NCI-H1436 treated with DMSO at 0.1 percent for 48 hours (cell line): ENCODE results near the gene SCAMP5.

Experiments
- DNase-seq: peaks from one replicate; lab custom pipeline; 2025; lab: John Stamatoyannopoulos, UW

Gene SCAMP5, protein sequence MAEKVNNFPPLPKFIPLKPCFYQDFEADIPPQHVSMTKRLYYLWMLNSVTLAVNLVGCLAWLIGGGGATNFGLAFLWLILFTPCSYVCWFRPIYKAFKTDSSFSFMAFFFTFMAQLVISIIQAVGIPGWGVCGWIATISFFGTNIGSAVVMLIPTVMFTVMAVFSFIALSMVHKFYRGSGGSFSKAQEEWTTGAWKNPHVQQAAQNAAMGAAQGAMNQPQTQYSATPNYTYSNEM

DNA sequence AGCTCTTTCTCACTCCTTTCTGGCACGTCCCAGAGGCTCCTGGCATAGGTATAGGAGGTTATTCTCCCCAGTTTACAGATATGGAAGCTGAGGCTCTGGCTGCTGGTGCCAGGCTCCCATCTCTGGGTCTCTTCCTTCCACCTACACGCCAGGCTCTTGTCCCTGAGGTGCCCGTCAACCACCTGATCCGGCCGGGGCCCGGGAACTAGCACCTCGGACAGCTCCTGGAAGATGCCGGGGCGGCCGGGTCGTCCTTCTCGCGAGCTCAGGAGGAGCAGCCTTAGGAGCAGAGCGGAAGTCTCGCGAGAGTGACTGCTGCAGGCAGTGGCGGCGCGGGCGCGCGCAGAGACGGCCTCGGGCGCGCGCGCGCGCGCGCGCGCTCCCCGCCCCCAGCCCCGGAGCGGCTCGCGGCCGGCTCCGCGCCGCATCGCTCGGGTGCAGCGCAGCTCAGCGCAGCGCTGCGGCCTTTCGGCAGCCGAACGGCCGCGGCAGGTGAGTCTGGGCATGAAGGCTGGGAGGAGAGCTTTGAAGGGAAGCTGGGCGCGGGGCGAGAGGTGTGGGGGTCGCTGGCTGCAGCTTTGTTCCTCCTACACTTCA is at the start of gene SCAMP5:
Gene SCAMP5, plus strand, starts transcription at position 382 of the 597 bp plus-strand sequence. CDS start 16,277 bp downstream, outside the sequence.
- peak; percentile 75 for DNase-seq

DNA sequence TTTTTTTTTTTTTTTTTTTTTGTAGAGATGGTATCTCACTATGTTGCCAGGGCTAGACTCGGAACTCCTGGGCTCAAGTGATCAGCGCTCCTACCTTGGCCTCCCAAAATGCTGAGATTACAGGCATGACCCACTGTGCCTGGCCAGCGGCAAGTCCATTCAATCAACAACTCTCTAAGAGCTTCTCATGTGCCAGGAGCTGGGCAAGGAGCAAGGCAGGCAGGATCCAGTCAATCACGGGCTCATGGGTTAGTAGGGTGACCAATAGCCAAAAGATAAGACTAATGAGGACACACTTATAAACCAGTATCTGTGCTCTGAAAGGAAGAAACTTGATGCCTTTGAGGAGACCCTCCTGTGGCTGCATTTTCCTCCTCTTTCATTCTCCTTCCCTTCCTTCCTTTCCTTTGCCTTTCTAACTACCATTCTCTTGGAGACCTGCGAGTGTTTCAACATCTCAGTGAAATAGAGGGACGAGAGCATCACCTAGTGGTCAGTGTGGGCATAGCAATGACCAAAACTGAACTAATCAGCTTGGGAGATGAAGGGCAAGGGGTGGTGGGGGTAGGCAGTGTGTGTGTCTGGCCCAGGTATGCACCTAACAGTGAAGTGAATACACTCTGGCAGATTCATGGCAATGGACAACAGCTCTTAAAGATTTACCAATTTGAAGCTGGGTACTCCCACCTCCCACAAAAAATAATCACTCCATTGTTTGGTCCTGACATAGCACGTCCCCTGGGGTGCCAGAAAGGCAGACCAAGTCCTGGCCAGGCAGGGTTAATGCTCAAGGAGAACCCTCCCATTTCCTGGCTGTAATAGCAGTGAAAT is 45.1 kb upstream of the SCAMP5 start:
- peak; percentile 39 for DNase-seq

DNA sequence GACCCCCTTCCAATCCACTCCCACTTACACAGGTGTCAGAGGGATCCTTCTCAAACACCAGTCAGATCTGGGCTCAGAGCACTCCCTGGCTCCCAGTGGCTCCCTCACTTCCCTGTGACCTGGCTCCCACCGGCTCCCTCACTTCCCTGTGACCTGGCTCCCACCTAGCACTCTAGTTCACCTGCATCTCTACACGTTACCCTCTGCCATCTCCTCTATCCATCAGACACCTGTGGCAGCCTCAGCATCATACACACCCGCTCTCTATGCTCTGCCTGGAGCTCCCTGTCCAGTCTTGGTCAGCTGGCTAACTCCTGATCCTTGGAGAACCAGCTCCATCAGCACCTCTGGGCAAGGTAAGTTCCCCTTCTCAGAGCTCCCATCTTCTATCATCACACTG is 44.4 kb upstream of the SCAMP5 start:
- DNase-seq, result no peak

DNA sequence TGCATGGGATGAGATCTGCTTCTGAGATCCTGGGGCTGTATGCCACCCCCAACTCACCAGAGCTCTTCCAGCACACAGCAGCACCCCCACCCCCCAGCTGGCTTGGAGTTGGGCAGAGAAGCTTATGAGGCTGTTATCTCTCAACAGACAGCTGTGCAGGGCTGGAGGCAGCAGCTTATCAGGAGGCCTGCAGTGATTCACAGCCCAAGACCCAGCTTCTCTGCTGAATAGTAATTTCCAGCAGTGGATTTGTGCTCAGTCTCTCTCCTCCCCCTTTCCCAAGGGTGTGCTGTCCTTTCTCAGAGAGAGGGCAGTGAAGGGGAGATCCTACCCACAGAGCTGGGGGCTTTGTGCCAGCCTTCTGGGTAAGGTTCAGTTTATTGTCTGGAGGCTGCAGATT is 40.8 kb upstream of the SCAMP5 start:
- no peak for DNase-seq

DNA sequence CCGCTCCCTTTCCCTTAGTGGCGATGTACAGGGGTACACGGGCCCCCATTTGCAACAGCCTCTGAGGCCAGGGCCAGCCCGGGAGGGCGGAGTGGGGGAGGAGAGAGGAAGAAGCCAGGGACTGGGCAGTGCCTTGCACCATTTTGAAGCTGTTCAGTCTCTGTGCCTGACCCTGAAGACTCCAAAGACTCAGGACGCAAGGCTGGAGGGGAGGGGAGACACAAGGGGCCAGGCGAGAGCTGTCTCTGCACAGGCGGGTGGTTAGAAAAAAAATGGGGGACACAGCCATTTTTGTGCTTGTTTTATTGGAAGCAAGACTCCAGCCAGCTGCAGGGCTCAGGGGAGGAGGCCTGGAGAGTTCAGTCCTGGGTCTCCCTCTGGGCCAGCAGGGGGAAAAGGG is 40.3 kb upstream of the SCAMP5 start:
- no peak for DNase-seq

DNA sequence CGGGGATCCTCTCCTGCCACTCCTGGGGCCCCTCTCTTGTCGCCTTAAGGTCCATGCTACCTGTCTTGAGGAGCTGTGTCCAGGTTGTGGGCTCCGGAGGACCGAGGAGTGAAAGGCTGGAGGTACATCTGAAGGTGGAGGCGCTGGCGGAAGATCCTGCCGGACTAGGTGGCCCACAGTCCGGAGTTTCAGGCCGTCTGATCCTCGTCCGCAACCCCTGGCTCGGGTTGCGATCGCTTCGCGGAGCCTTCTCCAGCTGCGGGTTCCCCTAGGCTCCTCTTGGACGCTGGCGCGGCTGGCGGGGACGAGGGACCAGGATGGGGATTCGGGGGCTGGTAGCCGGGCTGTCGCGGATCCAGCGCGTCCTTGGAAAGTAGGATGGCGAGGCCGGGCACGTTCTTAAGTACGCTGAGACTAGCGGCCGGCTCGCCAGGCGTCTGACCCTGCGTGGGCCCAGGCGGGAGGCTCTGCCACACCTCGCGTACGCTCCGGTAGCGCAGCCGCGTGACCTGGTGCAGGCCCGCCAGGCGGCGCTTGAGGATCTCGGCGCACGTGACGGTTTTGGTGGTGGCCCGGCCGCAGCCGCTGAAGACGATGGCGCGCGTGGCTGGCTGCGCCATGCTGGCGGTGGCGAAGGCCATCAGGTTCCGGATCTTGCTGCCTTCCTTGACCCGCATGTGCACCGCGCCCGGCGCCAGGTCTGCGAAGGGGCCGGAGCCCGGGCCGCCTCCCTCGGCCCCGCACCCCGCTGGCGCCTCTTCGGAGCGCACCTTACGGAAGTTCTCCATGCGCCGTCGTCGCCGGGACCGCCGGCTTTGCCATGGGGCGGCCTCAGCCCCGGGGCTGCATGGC is 39.3 kb upstream of the SCAMP5 start:
- DNase-seq, result no peak

DNA sequence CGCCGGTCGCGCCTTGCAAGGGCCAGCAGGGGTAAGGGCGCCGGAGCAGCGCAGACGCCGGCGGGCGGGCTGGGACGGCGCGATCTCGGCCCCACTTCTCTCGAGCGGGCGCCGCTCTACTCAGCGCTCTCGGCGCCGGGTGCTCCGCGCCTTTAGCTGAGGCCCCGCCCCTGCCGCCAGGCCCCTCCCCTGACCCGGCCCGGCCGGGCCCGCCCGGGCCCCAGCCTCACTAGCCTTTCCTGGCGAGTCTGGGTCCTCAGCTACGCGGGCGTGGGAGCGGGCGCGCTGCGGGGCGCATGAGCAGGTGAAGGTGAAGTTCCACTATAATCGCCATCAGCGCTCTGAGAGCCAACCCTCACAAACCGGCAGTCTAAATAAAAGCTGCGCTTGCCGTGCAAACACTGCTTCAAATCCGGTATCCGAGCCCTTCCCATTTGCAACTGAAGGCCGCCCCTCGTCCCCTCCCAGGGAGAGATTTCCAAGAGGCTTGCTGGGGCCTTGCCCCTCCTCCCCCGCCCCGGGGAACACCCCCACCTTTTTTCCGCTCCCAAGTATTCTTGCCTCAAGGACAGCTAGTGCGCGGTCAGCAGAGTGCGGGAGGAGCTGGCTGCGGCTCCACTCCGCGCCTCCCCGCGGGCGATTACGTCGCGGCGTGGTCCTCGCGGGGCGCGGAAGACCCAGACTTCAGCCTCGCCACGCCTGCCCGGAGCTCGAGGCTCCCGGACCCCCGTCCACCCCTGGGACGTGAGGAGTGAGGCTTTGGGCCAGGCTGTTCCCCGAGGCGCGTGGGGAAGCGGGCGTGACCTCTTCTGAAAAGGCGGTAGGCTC is 38.5 kb upstream of the SCAMP5 start, which contains the start of gene RPP25:
Gene RPP25, minus strand, starts transcription at position 125 of the 828 bp plus-strand sequence. CDS start 189 bp downstream, outside the sequence.
- DNase-seq, result no peak

DNA sequence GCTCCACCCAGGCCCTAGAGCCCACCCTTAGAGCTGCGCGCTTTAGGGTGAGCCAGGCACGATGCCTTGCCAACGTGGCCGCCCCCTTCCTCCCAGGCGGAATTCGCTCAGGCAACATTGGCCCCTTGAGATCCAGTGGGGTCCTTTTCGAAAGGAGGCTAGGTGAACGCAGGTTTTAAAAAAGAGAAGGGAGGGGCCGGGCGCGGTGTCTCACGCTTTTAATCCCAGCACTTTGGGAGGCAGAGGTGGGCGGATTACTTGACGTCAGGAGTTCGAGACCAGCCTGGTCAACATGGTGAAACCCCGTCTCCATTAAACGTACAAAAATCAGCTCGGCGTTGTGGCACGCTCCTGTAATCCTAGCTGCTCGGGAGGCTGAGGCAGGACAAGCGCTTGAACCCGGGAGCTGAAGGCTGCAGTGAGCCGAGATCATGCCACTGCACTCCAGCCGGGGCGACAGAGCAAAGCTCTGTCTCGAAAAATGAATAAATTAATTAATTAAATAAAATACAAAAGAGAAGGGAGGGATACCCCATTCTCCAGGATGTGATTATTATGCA is 37.8 kb upstream of the SCAMP5 start:
- DNase-seq, result no peak

DNA sequence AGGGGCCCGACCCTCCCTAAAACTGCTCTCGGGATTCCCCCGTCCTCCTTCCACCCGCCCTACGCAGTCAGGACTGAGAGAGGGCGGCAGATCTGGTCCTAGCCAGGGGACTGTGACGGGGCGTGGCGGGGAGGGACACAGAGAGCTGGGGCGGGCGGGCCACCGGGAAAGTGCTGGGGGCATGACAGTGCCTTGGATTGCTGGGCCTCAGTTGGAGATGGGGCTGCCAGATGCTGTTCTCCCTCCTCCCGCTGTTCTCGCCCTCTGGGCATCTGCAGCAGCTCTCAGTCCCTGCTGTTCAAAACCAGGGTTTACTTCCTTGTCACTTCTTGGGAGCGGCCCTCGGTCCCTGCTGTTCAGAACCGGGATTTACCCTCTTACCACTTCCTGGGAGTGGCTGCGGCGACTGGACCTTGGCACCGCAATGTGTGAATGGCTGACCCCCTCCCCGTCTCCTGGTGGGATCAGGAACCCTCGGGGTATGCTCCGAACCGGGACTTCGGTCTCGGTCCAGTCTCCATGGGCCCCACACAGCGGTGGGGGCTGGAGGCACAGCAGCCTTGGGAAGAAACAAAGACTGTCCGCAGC is 36.9 kb upstream of the SCAMP5 start:
- DNase-seq, result no peak

DNA sequence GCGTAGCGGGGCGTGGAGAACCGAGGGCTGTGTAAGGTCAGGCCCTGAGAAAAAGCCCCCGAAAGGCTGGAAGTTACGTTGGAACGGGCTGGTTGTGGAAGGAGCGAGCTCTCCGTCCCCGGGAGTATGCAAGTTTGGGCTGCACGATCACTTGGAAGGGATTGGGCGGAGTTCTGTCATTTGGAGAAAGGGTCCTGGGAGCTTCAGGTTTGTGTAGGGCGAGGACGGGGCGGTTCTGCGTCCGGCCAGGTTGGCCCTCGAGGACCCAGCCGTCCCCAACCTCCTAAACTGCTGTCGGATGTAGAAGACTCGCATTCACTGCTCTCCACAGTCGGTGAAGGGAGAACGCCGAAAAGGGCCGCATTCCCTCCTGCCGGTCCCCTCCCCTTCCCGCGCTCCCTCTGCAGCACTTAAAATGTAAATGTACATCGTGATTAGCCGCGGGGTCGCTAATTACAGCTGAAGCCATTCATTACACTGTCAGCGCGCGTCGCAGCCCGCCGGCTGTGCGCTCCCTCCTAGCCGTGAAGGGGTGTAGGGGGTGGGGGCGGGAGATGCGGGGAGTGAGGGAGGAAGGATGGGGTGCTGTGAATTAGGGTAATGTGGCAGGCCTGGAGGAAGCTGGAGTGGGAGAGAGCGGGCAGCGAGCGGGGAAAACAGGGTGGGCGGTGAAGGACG is 36.3 kb upstream of the SCAMP5 start:
- peak; percentile 27 for DNase-seq

DNA sequence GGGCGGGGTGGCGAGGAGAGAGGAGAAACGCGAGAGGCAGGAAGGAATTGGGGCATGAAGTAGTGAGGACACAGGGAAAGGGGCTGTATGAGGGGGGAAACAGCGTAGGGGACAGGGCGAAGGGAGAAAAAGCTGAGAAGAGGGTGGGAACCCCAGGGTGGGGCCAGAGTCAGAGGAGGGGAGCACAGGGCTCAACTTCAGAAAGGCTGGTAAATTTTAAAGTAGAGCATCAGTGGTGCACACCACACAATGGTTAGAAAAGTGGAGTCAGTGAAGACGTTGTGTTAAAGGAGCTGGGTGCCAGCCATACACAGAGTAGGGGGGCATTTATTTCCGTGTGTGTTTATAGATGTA is 35.8 kb upstream of the SCAMP5 start:
- DNase-seq, result no peak

DNA sequence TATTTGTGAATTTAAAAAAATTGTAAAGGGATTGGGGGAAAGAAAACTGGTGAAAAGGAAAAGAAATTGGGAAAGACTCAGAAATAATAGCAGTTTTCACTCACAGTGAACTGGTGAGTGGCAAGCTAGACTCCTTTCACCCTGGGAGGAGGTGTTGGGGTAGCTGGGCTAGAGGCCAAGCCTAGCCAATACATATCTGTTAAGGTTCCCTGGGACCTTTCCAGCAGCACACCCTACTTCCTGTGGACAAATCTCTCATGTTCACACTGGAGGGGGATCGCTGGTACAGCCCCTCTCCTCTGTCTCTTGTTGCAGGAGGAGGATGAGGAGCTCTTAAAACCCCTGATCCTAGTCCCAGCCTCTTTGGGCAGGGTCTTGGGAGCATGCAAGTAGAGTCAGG is 35.1 kb upstream of the SCAMP5 start:
- no peak for DNase-seq

DNA sequence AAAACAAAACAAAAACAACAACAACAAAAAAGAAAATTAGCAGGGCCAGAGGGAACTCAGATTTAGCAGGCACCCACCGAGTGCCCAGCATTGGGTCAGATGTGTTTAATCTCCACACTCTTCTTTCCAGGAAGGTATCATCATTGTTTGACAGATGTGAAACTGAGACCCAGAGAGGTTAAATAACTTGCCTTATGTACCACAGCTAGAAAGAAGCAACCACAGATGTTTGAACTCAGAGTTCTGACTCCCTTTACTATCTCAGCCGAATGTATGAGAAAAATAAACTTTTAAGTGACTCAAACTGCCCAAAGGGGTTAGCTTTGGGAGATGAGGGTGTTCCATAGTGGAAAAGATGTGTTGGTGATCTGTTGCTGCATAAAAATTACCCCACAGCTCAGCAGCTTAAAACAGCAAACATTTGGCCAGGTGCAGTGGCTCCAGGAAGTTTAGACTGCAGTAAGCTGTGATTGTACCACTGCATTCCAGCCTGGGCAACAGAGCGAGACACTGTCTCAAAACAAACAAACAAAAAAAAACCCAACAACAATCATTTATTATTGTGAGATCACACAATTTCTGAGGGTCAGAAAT is 34.3 kb upstream of the SCAMP5 start:
- DNase-seq, result no peak

DNA sequence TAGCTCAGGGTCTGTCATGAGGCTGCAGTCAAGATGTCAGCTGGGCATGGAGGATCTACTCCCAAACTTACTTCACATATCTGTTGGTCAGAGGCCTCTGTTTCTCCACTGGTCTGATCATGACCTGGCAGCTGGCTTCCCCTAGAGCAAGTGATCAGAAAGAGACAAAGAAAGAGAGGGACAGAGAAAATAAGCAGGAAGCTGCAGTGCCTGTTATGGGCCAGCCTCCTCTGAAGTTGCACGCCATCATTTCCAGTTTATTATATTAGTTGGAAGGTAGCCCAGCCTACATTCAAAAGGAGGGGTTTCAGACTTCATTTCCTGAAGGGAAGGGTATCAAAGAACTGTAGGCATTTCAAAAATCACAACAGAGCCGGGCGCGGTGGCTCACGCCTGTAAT is 33.7 kb upstream of the SCAMP5 start:
- DNase-seq, result no peak

DNA sequence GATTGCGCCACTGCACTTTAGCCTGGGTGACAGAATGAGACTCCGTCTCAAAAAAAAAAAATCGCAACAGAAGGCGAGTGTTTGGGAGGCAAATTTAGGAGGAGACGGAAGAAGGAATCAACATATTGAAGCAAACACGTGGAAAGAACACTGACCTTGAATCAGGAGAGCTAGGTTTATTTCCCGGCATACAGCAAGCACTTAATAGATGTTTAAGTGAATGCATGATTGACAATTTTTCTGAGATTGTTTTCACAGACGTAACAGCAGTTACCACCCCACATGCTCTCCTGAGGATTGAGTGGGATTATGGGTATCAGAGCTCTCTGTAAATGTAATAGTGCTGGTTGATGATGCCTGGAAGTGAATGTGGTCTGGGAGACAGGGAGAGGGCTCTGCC is 33.1 kb upstream of the SCAMP5 start:
- DNase-seq, result no peak

DNA sequence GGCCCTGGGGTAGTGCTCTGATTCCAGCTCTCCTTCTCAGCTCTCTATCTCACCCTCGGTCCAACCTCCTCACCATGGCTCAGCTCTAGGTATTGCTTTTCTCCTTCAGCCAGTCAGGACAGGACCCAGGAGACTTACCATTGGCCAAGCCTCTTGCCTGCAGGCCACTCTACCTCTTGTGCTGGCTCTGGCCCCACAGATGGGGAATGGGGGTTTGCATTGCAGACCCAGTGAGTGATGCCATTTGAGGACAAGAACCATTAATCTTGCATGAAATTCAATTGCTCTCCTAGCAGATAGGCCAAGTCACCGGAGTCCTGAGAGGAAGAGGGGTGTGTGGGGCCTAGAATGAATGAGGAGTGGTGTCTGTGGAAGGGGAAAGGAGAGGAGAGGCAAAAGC is 32.7 kb upstream of the SCAMP5 start:
- no peak for DNase-seq

DNA sequence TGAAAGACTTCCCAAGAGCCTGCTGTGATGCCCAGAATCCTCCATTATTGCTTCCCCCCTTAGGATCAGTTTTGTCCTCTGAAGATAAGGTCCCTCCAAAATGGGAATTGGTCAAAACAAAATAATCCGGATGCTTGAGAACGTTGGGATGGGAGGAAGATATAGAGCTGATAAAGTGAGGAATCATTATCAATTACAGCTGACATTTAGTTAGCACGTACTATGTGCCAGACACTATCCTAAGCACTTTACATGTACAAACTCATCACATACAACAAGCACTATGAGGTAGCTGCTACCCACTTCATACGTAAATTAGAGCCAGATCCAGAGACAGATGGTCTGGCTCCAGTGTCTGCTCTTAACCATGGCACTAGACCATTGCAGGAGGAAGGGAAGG is 32.1 kb upstream of the SCAMP5 start:
- no peak for DNase-seq

DNA sequence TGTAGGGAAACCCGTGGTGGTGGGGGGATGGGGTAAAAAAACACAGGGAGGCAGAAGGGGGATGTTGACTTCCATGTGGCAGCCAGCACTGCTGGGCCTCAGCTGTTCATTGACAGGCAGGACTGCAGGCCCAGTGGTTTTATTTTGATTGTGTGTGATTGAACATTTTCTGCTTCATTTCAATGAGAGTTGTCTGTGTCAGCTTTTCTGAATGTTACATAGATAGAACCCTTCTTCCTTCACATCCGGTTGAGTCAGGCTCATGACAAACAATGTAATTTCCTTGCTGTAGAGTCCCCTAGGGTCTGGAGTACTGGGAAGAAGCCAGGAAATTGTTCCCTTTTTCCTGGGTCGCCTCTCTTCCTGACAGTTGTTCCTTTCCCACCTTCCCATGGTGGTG is 30.6 kb upstream of the SCAMP5 start:
- DNase-seq, result no peak

DNA sequence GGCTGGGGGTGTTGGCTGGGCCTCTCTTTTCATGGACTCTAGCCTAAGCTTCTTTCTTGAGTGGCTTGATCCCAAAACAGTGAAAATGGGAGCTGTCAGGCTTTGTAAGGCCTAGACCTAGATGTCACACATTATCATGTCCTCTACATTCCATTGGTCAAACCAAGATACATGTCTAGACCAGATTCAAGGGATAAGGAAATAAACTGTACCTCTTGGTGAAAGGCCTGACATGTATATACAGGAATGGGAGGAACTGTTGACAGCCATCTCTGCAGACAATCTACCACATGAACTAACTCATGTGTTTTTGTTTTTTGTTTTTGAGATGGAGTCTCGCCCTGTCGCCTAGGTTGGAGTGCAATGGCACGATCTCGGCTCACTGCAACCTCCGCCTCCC is 27.7 kb upstream of the SCAMP5 start:
- DNase-seq, result no peak

DNA sequence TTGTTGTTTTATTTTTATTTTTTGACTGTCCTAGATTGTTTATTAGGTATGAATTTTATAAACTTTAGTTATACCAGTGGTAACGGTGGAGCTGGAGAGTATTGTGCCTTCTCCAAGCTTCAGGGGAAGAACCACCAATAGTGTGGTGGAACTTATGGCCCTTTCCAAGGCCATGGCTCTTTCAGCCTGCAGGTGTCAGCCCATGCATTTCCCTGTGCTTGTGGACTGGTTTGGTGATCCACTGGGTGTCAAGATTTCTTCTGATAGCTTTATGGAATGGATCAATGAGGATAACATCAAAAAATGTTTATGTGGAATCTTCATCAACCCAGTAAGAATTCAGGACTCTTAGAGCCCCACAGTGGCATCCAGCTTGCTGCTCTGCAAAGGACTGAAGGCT is 19.2 kb upstream of the SCAMP5 start:
- no peak for DNase-seq
